Suprapubic skin (tissue), 4 donors: ENCODE results near the gene SEC14L1. TPM values are rescaled to one million over a fixed set of nuclear protein-coding genes. Genes with fewer than 3 reads are reported as not detected.
"Not testable (repeated sequence)": the region's sequence is repeated elsewhere in the genome, so short reads cannot be mapped to it uniquely, and the experiment has no call there.

Experiments used
- DNase-seq, 2 donors: peaks; one replicate each; pipeline ENCODE4 v3.0.0-alpha.2; 2019; ENCODE audit warnings: low spot score in 2 of 2
- H3K27ac ChIP-seq: fragments of 200-600 bp; sonication (generic); one replicate; pipeline ENCODE4 v1.5.1; 2019
- H3K27me3 ChIP-seq: fragments of 200-600 bp; sonication (generic); one replicate; pipeline ENCODE4 v1.5.1; 2019
- H3K36me3 ChIP-seq: fragments of 200-600 bp; sonication (generic); one replicate; pipeline ENCODE4 v1.5.1; 2019
- H3K4me1 ChIP-seq: fragments of 200-600 bp; sonication (generic); one replicate; pipeline ENCODE4 v1.5.1; 2019
- H3K4me3 ChIP-seq: fragments of 200-600 bp; sonication (generic); one replicate; pipeline ENCODE4 v1.5.1; 2019; ENCODE audit warnings: mild to moderate bottlenecking
- H3K9me3 ChIP-seq: fragments of 200-600 bp; sonication (generic); one replicate; pipeline ENCODE4 v1.5.1; 2019
- EP300 ChIP-seq: sonication (generic); formaldehyde crosslinking; IDR thresholded peaks from one replicate; pipeline ENCODE4 v1.6.1; 2017; ENCODE audit warnings: antibody characterized with exemption
- POLR2A ChIP-seq, 2 donors: fragments of 450-650 bp; IDR thresholded peaks; one replicate each; pipeline ENCODE4 v1.6.1; 2017; ENCODE audit warnings: antibody characterized with exemption in 2 of 2, mild to moderate bottlenecking in 2 of 2, moderate library complexity in 2 of 2
- POLR2AphosphoS5 ChIP-seq, 3 donors: sonication (generic); formaldehyde crosslinking; IDR thresholded peaks; one replicate each; pipeline ENCODE4 v1.6.1; 2017; ENCODE audit warnings: antibody characterized with exemption in 3 of 3
- WGBS: methylation state at CpG from one replicate; pipeline ENCODE4 v1.1.5; 2018; 5-methylcytosine and 5-hydroxymethylcytosine counted together
- total RNA-seq, 4 donors: library from RNA; depleted of rRNA; stranded (reverse); fragments of >200 nt; gene quantifications; one replicate each; pipeline ENCODE4 v1.1.0, GENCODE V29; 2016
- TF ChIP-seq, protein P1 (sequence below), 2 donors: fragments of 200-600 bp in 1 of 2; fragments of 450-650 bp in 1 of 2; sonication (generic) in 1 of 2; IDR thresholded peaks; one replicate each; pipeline ENCODE4 v1.5.1; 2016 to 2019; ENCODE audit warnings: antibody characterized with exemption in 2 of 2, mild to moderate bottlenecking in 1 of 2, moderate library complexity in 1 of 2

SEC14L1 gene
- total RNA-seq, 4 donors from 2014 or later, result 35.5 to 87.3 (median 51.6) TPM

DNA sequence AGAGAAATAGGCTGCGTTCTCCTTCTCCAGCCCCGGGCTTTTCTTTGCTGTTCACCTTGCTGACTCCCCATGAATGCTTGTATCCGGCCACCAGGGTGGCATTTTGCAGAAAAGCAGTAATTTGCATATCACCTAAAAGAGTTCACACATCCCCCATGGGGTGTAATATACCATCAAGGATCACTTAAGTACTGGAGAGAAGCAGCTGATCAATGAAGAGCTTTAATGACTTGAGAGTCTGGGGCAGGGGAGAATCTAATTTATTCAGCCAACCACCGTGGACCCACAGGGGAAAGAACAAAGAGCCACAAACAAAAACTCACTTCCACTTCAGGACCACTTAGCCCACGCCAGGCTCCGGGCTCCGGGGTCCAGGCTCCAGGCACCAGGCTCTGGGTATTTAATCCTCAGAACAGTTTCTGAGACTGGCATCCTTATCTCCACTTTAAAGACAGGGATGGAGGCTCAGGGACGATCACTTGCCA lies 33.9 kb upstream of the SEC14L1 start:
- Histone ChIP-seq H3K4me1 (peaks cover 34% of the 10 kb centered on the region), H3K36me3 (no peaks in the 10 kb centered on the region), H3K4me3 (no peak overlapping the region), H3K27ac (no peak overlapping the region), H3K9me3 (no peaks in the 10 kb centered on the region), H3K27me3 (no peaks in the 10 kb centered on the region)
- DNase-seq, result no peak
- 87% methylated on average over 8 of the region's 8 CpGs for WGBS
- no peak for TF ChIP-seq POLR2AphosphoS5 (IDR thresholded peaks at IDR 0.05)
- TF ChIP-seq, protein P1, sequence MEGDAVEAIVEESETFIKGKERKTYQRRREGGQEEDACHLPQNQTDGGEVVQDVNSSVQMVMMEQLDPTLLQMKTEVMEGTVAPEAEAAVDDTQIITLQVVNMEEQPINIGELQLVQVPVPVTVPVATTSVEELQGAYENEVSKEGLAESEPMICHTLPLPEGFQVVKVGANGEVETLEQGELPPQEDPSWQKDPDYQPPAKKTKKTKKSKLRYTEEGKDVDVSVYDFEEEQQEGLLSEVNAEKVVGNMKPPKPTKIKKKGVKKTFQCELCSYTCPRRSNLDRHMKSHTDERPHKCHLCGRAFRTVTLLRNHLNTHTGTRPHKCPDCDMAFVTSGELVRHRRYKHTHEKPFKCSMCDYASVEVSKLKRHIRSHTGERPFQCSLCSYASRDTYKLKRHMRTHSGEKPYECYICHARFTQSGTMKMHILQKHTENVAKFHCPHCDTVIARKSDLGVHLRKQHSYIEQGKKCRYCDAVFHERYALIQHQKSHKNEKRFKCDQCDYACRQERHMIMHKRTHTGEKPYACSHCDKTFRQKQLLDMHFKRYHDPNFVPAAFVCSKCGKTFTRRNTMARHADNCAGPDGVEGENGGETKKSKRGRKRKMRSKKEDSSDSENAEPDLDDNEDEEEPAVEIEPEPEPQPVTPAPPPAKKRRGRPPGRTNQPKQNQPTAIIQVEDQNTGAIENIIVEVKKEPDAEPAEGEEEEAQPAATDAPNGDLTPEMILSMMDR (IDR thresholded peaks at IDR 0.05), result no peak
- TF ChIP-seq POLR2A (IDR thresholded peaks at IDR 0.05), result no peak
- no peak for TF ChIP-seq EP300

DNA sequence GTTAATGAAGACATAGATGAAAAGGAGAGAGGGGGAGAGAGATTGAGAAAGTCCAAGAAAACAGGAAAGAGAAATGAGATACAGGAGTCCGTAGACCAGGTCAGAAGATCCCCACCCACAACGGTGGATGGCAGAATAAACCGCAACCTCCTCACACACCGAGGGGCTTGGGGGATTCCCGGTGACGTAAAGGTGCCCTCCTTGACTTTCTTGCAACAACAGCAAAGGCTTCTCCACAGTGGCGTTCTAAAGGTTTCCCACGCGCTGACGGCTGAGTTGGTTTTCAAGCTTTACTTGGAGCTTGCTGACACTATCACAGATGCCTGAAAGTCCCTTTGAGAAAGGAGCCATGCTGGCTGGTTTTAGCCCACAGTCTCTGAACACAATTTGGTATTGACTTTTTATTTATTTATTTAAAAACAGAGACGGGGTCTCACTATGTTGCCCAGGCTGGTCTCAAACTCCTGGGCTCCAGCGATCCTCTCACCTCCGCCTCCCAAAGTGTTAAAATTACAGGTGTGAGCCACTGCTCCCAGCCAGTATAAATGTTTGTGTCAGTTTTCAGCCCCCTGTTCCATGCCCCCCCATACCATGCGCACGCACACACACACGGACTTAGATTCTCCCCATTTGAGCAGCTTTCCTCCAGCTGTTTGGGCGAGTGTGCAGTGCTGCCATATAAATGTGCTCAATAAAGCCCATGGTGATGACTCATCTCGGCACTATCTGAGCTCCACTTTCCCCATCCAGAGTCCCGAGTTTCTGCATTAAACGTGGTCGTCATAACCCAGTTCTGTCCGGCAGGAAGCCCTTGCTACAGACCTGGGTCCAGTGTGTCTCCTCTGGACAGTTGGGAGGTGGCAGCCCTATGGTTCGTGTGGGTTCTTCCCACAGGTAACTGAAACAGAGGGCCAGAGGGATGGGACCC lies 33.0 kb upstream of the SEC14L1 start:
- Histone ChIP-seq H3K9me3 (no peaks in the 10 kb centered on the region), H3K27ac (peak overlapping the region; percentile 48), H3K36me3 (no peaks in the 10 kb centered on the region), H3K4me1 (peaks cover 36% of the 10 kb centered on the region), H3K27me3 (no peaks in the 10 kb centered on the region), H3K4me3 (no peak overlapping the region)
- no peak for TF ChIP-seq EP300
- no peak for TF ChIP-seq POLR2AphosphoS5 (IDR thresholded peaks at IDR 0.05)
- TF ChIP-seq, protein P1 (IDR thresholded peaks at IDR 0.05), result no peak
- no peak for TF ChIP-seq POLR2A (IDR thresholded peaks at IDR 0.05)
- DNase-seq, result no peak
- WGBS, result 77% methylated on average over 23 of the region's 23 CpGs

DNA sequence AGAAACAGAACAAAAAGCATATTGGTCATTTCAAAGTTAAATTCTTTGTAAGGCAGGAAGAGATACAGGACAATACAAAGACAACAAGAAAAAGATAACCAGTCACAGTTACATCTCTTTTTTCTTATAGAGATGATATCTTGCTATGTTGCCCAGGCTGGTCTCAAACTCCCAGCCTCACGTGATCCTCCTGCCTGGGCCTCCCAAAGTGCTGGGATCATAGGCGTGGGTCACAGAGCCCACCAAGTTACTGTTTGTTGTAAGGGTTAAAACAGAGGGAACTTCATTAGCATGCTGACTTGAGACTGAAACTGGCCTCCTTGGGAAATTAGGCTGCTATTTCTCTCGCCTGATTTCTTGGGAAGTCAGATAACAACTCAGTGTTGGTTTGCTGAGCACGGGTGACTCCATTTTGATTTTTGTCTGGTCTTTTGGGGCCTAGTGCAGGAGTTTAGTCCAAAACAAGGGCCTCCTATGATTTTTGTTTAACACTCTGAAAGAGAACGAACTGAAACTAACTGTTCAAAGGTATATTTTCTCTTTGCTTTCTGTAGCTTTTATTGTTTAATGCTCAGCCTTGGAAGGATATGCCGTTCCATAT lies 31.5 kb upstream of the SEC14L1 start:
- no peaks in the 10 kb centered on the region for H3K27me3 ChIP-seq
- H3K27ac ChIP-seq, result peak overlapping the region; percentile 84
- TF ChIP-seq EP300 (no peak), POLR2AphosphoS5 (IDR thresholded peaks at IDR 0.05) (no peak), POLR2A (IDR thresholded peaks at IDR 0.05) (no peak)
- TF ChIP-seq, protein P1 (IDR thresholded peaks at IDR 0.05), result no peak
- no peaks in the 10 kb centered on the region for H3K9me3 ChIP-seq
- DNase-seq, result no peak
- no peaks in the 10 kb centered on the region for H3K36me3 ChIP-seq
- H3K4me1 ChIP-seq, result peaks cover 33% of the 10 kb centered on the region
- WGBS, result 78% methylated on average over 6 of the region's 6 CpGs
- no peak overlapping the region for H3K4me3 ChIP-seq

DNA sequence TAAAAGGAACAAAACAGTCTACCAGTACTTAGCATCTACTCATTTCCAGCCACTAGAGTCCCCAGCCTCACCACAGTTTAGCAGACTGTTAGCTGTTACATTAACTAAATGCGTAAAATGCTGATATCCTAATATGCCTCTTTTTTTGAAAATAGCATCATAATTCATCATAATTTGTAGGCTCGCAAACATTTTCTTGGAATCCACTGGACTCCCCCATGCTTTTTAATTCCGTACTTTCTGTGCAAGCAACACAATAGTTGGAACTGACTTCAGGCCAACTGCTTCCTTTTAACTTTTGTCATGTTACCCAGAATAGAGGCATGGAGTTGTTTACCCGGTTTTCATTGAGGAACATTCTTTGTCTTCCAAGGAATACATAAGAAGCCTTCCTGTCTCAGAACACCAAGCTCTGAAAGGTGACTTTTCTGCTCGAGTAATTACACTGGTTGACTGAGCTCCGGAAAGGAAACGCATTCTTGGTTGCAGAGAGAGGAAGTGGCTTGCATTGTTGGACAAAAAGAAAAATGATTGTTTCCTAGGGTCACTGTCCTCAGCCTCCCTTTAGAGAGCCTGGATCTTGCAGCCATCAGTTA lies 30.9 kb upstream of the SEC14L1 start:
- DNase-seq, result no peak
- Histone ChIP-seq H3K4me3 (no peak overlapping the region), H3K36me3 (no peaks in the 10 kb centered on the region), H3K27me3 (no peaks in the 10 kb centered on the region), H3K27ac (peak overlapping the region; percentile 84), H3K9me3 (no peaks in the 10 kb centered on the region), H3K4me1 (peaks cover 33% of the 10 kb centered on the region)
- 31% methylated on average over 7 of the region's 7 CpGs for WGBS
- no peak for TF ChIP-seq EP300
- TF ChIP-seq, protein P1 (IDR thresholded peaks at IDR 0.05), result no peak
- TF ChIP-seq POLR2AphosphoS5 (IDR thresholded peaks at IDR 0.05), result peak in 1 of 3 donors; percentile 57
- TF ChIP-seq POLR2A (IDR thresholded peaks at IDR 0.05), result no peak

DNA sequence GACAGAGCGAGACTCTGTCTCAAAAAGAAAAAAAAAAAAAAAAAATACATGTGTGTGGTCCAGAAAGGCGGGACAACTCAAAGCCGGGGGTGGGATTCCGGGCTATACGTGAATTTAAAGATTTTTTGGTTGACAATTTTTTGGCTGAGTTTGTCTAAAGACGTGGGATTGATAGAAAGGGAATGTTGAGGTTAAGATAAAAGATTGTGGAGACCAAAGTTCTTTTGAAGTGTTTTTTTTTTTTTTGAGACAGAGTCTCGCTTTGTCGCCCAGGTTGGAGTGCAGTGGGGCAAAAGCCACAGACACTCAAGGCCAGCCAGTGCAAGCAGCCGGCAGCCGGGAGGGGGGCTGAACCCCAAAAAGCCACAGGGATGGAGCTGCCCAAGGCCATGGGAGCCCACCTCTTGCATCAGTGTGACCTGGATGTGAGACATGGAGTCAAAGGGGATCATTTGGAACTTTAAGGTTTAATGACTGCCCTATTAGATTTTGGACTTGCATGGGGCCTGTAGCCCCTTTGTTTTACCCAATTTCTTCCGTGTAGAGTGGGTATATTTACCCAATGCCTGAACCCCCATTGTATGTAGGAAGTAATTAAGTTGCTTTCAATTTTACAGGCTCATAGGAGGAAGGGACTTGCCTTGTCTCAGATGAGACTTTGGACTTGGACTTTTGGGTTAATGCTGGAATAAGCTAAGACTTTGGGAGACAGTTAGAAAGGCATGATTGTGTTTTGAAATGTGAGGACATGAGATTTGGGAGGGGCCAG lies 29.4 kb upstream of the SEC14L1 start:
- not testable (repeated sequence) for DNase-seq
- peak overlapping the region; percentile 51 for H3K27ac ChIP-seq
- H3K4me1 ChIP-seq, result peaks cover 33% of the 10 kb centered on the region

More for the DNA sequence above, 29.4 kb upstream of the SEC14L1 start:
- not testable (repeated sequence) for H3K4me3 ChIP-seq, H3K27me3 ChIP-seq, H3K9me3 ChIP-seq, H3K36me3 ChIP-seq
- WGBS, result 92% methylated on average over 11 of the region's 11 CpGs
